Subcutaneous adipose tissue (tissue), 4 donors: ENCODE measurements around the gene TMEM207. TPM values are rescaled to one million over a fixed set of nuclear protein-coding genes. Genes with fewer than 3 reads are reported as not detected.

Experiments used
- total RNA-seq, 4 donors: library from RNA; depleted of rRNA; stranded (reverse); fragments of >200 nt; gene quantifications; one replicate each; pipeline ENCODE4 v1.1.0, GENCODE V29; 2016
- TF ChIP-seq, protein P1 (sequence below): fragments of 450-650 bp; IDR thresholded peaks from one replicate; pipeline ENCODE4 v1.5.1; 2016; ENCODE audit warnings: low read depth, mild to moderate bottlenecking, control low read depth, antibody characterized with exemption, moderate library complexity

The TMEM207 gene
- total RNA-seq = not detected

DNA sequence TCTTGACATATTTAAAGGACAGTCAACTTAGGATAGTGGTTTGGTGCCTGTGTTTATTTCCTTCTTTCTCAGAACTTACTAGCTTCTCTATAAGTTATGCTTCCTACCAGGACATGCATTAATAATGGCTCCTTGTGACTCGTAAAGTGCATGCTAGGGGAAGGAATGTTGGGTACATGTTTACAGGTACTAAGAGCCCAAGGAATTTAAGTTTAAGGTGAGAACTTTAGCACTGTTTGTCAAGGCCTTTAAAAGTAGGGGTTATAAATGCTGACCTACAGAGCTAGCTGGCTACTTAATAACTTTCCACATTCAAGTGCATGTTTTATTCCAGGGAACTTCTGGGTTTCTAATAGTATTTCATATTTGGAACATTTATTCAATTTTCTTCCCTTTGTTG is at the start of gene TMEM207:
TMEM207 (minus strand) TSS at position 101 of the 400 bp plus-strand sequence; CDS start at position 9, 92 bp downstream.
- TF ChIP-seq, protein P1, sequence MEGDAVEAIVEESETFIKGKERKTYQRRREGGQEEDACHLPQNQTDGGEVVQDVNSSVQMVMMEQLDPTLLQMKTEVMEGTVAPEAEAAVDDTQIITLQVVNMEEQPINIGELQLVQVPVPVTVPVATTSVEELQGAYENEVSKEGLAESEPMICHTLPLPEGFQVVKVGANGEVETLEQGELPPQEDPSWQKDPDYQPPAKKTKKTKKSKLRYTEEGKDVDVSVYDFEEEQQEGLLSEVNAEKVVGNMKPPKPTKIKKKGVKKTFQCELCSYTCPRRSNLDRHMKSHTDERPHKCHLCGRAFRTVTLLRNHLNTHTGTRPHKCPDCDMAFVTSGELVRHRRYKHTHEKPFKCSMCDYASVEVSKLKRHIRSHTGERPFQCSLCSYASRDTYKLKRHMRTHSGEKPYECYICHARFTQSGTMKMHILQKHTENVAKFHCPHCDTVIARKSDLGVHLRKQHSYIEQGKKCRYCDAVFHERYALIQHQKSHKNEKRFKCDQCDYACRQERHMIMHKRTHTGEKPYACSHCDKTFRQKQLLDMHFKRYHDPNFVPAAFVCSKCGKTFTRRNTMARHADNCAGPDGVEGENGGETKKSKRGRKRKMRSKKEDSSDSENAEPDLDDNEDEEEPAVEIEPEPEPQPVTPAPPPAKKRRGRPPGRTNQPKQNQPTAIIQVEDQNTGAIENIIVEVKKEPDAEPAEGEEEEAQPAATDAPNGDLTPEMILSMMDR = no peak

DNA sequence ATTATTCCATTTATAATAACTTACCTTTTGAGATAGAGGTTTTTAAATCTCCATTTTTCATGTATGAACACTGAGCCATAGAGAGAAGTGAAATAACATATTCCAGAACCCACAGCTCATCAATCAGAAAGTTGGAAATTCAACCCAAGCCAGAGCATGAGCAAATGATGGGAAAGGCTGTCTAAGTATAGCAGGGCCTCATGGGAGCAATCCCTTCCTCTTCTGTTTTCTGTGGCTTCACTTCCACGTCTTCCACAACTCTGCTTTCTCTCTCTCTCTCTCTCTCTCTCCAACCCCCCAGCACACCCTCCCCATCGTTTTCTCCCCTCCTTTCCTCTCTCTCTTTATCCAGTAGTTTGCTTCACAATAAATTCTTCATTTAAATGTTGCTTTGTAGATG is 49.4 kb upstream of the TMEM207 start:
- TF ChIP-seq, protein P1 = no peak

DNA sequence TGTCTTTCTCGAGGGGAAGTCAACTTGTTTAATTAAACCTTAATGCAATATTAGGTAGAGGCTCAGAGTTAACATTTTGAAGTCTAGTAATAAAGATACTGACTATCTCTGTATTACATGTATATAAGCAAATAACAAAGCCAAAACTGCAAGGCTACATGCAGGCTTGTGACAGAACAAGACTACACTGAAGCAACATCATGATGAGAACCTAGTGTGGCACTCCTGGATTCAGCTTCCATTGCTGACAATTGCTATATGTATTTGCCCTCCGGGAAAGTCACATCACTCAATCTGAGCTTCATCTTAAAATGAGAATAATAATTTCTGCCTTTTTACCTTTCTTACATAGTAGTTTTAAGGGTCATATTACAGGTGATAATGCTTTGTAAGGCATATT is 48.6 kb upstream of the TMEM207 start:
- TF ChIP-seq, protein P1 = no peak

DNA sequence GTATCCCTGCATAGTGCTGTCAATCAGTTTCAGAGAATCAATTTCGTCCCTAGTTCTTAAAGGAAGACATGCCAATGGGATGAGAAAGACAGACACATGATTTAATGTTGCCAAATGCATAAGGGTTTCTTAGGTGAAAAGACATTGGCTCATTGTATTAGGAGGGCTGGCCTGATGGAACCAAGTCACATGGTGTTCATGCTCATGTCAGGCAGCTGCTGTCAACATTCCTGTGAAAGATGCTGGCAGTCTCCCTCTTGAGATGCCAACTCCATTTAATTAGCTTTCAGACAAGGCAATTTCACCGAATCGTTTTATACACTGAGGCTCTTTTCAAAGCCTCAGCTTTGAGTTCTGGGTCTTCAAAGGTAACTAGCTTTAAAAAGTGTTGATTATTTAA is 48.1 kb upstream of the TMEM207 start:
- TF ChIP-seq, protein P1 = no peak

DNA sequence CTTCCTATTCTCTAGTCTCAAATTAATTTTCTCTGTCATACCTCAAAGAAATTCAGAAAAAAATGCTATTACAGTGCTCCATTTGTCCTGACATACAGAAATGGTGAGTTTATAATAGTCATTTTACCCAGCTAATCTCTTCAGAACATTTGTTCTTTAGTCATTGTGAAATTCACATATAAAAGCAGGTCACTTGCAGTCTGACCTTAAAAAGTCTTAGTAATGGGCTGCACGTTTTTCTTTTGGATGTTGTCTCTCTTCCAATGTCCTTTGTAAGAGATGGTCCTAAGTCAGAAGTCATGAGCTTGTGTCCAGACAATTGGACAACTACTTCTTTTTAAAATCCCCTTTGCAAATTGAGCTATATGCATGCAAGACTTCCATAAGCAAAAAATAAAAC is 47.2 kb upstream of the TMEM207 start:
- TF ChIP-seq, protein P1 = no peak

DNA sequence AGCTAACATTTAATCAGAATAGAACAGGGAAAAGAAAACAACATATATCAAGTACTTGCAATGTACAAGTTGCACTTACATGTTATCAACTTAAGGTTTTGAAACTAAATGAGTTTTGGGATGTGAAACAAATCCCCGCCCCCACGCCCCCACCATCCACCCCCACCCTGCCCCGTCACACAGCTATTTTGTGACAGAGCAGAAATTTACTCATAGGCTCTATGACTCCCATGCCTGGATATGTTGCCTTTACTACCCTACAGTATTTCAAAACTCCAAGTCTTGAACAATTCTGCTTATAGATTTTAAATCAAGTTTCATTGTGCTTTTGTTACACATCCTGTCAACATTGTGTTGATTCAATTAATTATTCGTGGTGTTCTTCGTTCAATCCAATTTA is 46.1 kb upstream of the TMEM207 start:
- TF ChIP-seq, protein P1 = no peak

DNA sequence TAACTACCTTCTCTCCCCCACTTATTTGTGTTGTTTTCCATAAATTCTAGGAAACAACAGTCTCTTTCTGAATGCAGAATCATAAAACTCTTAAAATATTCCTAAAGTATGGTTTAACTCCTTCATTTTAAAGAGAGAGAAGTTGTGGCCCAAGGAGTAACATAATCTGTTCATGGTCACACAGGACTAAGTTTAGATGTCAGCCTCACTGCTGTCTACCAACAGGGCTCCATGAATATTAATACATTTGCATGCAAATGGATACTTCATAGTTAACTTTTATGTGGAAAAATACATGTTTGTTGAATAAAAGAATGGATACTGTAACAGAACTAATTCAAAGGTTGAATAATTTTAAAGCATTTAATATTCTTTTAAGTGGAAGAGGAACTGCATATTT is 45.7 kb upstream of the TMEM207 start:
- TF ChIP-seq, protein P1 = no peak
